NOMO-1 treated with dmso at 0.1 percent for 144 hours (cell line): Measurements from ENCODE around the gene PRRT1B.
"Not testable (repeated sequence)": the region's sequence is repeated elsewhere in the genome, so short reads cannot be mapped to it uniquely, and the experiment has no call there.

ENCODE experiments used
- DNase-seq: peaks from one replicate; lab custom pipeline; 2025; ENCODE audit not compliant: unreplicated experiment; lab: John Stamatoyannopoulos, UW

The PRRT1B gene

GRCh38 chr9:131549186-131549585 is 3.9 kb downstream of the PRRT1B start:
- DNase-seq = not testable (repeated sequence)

- not testable (repeated sequence) for DNase-seq
Observed at GRCh38 chr9:131550465-131550864, 5.1 kb downstream of the PRRT1B start.

GRCh38 chr9:131552030-131552429 is 6.7 kb downstream of the PRRT1B start:
- no peak for DNase-seq

- no peak for DNase-seq
Observed at GRCh38 chr9:131554087-131554842, 8.9 kb downstream of the PRRT1B start.

DNA sequence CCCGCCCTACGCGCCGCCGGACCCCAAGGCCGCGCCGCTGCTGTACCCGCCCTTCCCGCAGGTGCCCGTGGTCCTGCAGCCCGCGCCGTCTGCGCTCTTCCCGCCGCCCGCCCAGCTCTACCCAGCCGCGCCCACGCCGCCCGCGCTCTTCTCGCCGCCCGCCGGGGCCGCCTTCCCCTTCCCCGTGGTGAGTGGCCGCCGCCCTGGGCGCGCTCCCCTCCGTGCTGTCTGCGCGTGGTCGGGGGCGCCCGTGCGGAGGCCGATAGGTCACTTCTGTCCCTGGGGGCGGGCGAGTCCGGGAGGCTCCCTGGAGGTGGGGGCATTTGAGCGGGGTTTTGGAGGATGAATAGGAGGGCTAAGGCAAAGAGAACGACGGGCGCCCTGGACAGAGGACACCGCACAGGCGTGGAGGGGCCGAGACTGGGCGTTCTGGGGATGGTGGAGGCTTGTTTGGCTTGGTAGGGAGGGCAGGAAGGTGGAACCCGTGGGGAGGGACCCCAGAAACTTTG is 9.6 kb downstream of the PRRT1B start:
- no peak for DNase-seq

DNA sequence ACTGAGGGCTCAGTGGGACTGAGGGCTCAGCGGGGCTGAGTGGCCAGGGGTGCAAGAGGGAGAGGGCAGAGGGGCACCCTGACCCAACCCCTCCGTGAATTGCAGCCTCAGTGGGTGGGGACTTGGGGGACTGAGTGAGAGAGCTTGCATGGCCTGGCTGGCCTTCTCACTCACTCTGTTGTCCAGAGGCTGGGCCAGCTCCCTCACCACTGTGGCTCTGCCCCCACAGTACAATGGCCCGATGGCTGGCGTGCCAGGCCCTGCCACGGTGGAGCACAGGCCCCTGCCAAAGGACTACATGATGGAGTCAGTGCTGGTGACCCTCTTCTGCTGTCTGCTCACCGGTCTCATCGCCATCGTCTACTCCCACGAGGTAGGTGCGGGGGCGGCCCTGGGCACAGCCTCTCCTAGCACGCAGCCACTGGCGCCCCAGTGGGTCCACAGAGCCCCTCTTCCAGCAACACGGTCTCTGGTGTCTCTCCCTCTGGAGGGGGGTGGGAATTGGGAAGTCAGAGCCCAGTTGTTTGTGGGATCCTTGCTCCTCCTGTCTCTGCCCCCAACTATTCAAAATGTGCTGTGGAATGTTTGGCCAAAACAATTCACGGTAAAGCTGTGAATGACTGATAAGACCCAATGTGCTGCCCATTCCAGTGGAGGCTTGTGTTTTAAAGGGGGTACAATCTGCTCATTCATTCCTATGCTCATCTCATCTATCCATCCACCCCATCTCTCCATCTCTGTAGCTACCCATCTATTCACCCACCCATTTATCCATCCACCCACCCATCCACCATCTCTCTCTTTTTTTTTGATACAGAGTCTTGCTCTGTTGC is 10.7 kb downstream of the PRRT1B start:
- DNase-seq = no peak

GRCh38 chr9:131557855-131558548 is 12.7 kb downstream of the PRRT1B start:
- no peak for DNase-seq

GRCh38 chr9:131559421-131560000 is 14.2 kb downstream of the PRRT1B start:
- no peak for DNase-seq

GRCh38 chr9:131562032-131562959 is 17.0 kb downstream of the PRRT1B start:
- DNase-seq = no peak

DNA sequence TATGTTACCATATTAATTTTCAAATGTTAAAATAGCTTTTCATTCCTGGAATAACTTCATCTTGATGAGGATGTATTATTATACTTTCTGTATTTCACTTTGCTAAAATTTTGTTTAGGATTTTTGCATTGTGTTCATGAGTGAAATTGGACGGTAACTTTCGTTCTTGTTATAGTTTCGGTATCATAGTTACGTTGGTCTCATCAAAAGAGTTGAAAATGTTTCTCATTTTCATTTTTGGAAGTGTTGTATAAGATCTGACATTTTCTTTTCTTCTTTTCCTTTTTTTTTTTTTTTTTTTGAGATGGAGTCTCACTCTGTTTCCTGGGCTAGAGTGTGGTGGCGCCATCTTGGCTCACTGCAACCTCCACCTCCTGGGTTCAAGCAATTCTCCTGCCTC is 20.0 kb downstream of the PRRT1B start:
- DNase-seq = no peak

- no peak for DNase-seq
Observed at GRCh38 chr9:131566158-131566557, 20.8 kb downstream of the PRRT1B start.

DNA sequence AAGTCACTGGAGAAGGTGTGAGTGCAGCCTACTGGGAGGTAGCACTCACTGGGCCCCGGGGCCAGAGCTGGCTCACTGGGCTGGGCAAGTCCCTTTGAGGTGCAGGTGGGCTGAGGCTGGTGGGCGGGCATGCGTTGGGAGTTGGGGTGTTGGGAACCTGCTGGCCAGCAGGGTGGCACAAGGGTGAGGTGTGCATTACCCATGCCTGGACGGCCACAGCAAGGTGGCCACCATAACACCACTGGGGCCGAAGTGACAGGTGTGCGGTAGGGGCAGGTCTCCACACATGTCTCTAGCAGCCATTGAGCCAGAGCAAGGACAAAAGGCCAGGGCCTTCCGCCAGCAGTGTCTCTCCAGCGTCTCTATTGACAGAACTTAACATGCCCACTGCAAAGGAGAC is 22.6 kb downstream of the PRRT1B start:
- no peak for DNase-seq

- no peak for DNase-seq
Observed at GRCh38 chr9:131574730-131575640, 29.7 kb downstream of the PRRT1B start.

DNA sequence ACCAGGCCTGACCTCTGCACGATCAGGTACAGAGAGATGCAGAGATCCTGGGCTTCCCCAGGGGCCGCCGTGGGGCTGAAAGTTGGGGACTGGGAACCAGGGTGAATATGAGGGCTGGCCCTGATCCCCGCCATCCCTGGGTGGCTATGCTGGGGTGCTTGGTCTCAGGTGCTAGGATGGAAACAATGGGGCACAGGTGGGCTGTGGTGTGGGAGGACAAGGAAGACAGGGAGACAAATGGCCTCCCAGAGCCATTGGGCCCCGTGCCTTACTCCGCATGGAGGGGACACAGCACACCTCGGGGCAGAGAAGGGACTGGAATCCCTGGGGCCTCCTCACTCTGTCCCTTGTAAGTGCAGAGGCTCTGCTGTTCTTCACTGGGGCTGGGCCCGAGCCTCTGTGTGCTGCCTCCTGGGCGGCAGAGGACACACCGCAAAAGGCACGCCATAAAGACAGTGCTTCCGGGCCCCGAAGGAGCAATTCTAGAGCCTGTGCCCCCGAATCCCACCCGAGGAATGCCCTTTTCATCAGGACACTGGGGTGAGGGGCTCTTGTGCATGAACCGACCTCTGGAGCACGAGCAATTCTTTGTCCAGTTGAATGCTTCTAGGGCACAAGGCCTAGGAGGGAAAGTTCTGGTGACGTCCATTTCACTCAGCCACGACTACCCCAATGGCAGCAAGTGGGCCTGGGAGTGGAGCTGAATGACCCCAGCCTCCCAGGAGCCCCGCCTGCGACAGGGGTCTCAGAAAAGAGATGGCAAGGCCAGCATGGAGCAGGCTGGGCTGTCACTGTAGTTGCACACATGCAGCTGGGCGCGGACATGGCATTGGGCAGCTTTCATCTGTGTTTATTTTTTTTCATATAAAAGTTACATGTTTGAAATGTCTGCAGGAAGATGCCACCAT is 30.9 kb downstream of the PRRT1B start:
- DNase-seq = no peak

DNA sequence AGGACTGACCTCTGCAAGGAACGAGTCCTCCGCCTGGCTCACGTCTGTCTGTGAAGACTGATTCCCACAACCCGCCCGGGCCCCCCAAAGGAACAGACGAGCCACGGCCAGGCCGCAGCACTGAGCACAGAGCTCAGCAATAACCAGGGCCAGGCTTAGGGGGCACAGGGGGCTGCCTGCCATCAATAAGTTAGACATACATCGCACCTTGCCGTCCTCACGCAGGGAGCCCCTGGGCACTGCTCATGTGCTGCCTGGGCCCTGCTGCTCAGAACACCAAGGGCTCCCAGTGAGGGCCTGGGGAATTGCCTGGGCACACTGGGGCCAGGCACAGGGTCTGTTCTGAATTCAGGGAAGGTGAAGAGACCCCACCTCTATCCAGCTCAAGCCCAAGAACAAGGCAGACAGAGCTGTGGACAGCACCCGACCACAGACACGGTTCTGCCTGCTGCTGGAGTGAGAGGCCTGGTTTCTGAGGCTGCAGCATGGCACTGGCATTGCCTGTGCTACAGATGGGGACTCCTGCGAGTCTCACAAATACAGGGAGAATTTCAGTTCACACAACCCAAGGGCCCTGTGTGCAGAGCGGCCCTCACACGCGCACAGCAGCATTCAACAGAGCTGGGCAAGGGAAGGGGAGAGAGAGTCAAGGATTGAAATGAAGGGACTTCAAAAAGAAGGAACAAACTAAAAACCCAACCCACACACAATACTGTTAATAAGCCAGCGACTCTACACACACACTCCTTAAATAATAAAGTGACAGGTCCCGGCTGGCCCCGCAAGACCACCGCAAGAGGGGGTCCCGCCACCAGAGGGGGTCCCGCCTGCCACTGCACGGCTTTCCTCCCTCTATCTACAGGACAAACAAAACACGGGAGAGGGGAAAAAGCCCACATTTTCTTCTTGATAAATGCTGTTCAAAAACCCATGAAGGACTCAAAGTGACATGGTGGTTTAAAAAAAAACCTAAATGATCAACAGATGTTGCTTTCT is 32.0 kb downstream of the PRRT1B start:
- DNase-seq = no peak

DNA sequence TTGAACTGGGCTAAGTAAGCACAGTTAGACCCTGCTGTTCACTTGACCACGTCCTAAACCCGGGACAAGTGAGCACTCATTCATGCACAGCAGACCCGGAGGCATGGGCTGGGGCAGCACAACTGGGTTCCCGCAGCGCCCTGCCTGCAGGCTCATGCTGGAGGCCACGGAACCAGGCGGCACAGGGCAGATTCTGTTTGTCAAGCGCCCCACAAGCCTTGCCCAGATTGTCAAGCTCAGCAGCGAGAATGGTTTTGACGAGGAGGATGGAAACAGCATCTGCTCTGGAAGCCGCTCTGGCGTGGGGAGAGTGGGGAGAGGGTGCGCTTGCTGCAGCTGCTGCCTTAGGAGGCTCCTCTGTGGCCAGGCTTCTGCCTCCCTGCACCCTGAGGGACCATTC is 32.7 kb downstream of the PRRT1B start:
- DNase-seq = no peak
